IMR-90 (cell line): ENCODE data around the gene CSRP1.

Experiments
- CEBPB ChIP-seq: IDR thresholded peaks from 2 replicates; pipeline ENCODE4 v1.6.1; 2012; ENCODE audit warnings: low read depth, low read length, improper control_type of control experiment
- MAFK ChIP-seq: IDR thresholded peaks from 2 replicates; pipeline ENCODE4 v1.6.1; 2012; ENCODE audit warnings: low read depth, low read length, improper control_type of control experiment
- MXI1 ChIP-seq: IDR thresholded peaks from 2 replicates; pipeline ENCODE4 v1.6.1; 2012; ENCODE audit warnings: low read depth, mild to moderate bottlenecking, low read length, moderate library complexity, borderline replicate concordance
- TF ChIP-seq, protein P1 (sequence below): conservative IDR thresholded peaks from 2 replicates; pipeline ENCODE4 v1.5.1; 2012; ENCODE audit warnings: mild to moderate bottlenecking, low read depth, low read length, improper control_type of control experiment
- TF ChIP-seq, protein P2 (sequence below): fragments of 150-350 bp; IDR thresholded peaks from 2 replicates; pipeline ENCODE4 v1.6.1; 2016; ENCODE audit warnings: low read depth, mild to moderate bottlenecking, low read length, moderate library complexity, borderline replicate concordance

DNA sequence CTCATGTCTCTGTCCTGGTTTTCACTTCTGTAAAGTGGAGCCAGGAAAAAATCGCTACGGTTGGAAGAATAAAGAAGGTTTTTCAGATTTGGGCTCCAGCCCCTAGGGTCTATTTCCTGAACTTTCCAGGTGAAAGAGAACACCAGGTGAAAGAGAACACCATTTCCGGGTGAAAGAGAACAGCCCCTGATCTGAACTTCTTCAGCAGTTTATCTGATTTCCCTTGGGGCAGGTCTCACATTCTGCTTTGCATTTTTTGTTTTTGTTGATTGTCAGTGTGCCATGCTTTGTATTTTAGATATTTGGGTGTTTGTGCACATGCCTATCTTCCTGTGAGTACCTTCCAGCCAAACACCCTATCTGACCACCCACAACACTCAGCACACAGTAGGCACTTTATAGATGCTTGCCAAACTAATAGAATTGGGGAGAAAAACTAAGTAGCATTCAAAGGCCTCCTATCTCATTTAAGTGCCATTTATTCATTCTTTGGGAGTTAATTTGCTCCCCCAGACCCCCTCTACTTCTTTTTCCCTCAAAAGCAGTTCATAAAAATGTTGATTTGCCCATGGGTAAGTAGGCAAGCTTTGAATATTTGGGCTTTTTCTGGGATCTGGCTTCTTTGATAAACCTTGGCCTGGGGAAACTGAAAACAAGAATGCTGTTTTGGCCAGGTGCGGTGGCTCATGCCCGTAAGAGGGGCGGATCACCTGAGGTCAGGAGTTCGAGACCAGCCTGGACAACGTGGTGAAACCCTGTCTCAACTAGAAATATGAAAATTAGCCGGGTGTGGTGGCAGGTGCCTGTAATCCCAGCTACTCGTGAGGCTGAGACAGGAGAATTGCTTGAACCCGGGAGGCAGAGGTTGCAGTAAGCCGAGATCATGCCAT is 34.2 kb upstream of the CSRP1 start:
- TF ChIP-seq, protein P1, sequence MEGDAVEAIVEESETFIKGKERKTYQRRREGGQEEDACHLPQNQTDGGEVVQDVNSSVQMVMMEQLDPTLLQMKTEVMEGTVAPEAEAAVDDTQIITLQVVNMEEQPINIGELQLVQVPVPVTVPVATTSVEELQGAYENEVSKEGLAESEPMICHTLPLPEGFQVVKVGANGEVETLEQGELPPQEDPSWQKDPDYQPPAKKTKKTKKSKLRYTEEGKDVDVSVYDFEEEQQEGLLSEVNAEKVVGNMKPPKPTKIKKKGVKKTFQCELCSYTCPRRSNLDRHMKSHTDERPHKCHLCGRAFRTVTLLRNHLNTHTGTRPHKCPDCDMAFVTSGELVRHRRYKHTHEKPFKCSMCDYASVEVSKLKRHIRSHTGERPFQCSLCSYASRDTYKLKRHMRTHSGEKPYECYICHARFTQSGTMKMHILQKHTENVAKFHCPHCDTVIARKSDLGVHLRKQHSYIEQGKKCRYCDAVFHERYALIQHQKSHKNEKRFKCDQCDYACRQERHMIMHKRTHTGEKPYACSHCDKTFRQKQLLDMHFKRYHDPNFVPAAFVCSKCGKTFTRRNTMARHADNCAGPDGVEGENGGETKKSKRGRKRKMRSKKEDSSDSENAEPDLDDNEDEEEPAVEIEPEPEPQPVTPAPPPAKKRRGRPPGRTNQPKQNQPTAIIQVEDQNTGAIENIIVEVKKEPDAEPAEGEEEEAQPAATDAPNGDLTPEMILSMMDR = no peak
- TF ChIP-seq MAFK = no peak
- TF ChIP-seq CEBPB = no peak
- TF ChIP-seq MXI1 = no peak
- TF ChIP-seq, protein P2, sequence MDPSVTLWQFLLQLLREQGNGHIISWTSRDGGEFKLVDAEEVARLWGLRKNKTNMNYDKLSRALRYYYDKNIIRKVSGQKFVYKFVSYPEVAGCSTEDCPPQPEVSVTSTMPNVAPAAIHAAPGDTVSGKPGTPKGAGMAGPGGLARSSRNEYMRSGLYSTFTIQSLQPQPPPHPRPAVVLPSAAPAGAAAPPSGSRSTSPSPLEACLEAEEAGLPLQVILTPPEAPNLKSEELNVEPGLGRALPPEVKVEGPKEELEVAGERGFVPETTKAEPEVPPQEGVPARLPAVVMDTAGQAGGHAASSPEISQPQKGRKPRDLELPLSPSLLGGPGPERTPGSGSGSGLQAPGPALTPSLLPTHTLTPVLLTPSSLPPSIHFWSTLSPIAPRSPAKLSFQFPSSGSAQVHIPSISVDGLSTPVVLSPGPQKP = no peak
